ENCODE measurements around the gene CREB5. TPM values are rescaled to one million over a fixed set of nuclear protein-coding genes. Genes with fewer than 3 reads are reported as not detected.

The CREB5 gene
- total and polyA plus RNA-seq, 2 of the 8 experiments (the other 6 are each of a cell fraction or from before 2014, with no cell fraction given): 2.4 to 2.7 TPM

GRCh38 chr7:28458732-28459131 is 46.4 kb downstream of the CREB5 start:
- H3K4me1 ChIP-seq (replicated peaks in 1 of 4; ENCODE audit: control insufficient read depth in 3 of 4, insufficient read depth in 4 of 4, low read length in 3 of 4): peaks cover 0 to 6% (median under 1%) of the 10 kb centered on the region in 4 experiments; a peak in 3 of 7 replicates
- no peak overlapping the region for H3K27ac ChIP-seq (ENCODE audit: low read depth, low read length)
- no peak overlapping the region for H2AK5ac ChIP-seq (ENCODE audit: low read depth, low read length)
- no peak for FAIRE-seq
- H3K56ac ChIP-seq (replicated peaks; ENCODE audit: insufficient read length, low read depth, low read length): no peak overlapping the region
- H3K36me3 ChIP-seq (ENCODE audit: control insufficient read depth in 2 of 4, insufficient read depth in 4 of 4, low read length in 3 of 4): no peaks in the 10 kb centered on the region
- H4K8ac ChIP-seq (ENCODE audit: extremely low read depth, insufficient read depth, low read length): no peak overlapping the region
- H3K4me2 ChIP-seq (ENCODE audit: insufficient read depth in 1 of 2, low read depth in 2 of 2, low read length in 2 of 2): no peak overlapping the region
- H3K23me2 ChIP-seq (ENCODE audit: low read depth, low read length): no peaks in the 10 kb centered on the region
- no peak overlapping the region for H3K18ac ChIP-seq (ENCODE audit: extremely low read depth, low read length)
- H2BK5ac ChIP-seq (ENCODE audit: low read depth, low read length): no peak overlapping the region
- H4K20me1 ChIP-seq (replicated peaks in 1 of 2; ENCODE audit: control insufficient read depth in 1 of 2, insufficient read depth in 2 of 2, low read length in 2 of 2): no peaks in the 10 kb centered on the region
- 0 out of 2 replicates have a peak overlapping the region, but pooled peaks have one; percentile 12 for H2BK12ac ChIP-seq (ENCODE audit: low read depth, low read length)
- H3K4me3 ChIP-seq (ENCODE audit: extremely low read depth in 1 of 4, insufficient read depth in 2 of 4, low read depth in 3 of 4, low read length in 4 of 4): no peak overlapping the region
- H3K4ac ChIP-seq (replicated peaks; ENCODE audit: insufficient read length, low read depth, low read length): no peak overlapping the region
- H3K23ac ChIP-seq (ENCODE audit: insufficient read length): no peak overlapping the region
- H2BK120ac ChIP-seq (replicated peaks; ENCODE audit: low read depth, low read length): no peak overlapping the region
- H4K91ac ChIP-seq (replicated peaks; ENCODE audit: insufficient read length, low read length): no peak overlapping the region
- TF ChIP-seq EP300 (IDR thresholded peaks at IDR 0.05; ENCODE audit: borderline replicate concordance in 1 of 2, low read depth in 2 of 2, low read length in 2 of 2) (no peak), CTCF (IDR thresholded peaks at IDR 0.05; ENCODE audit: control extremely low read depth in 1 of 3, insufficient read depth in 1 of 3, low read depth in 1 of 3, low read length in 3 of 3) (peak in 1 of 3 experiments; percentile 30; a peak in 2 of 4 replicates), RAD21 (IDR thresholded peaks at IDR 0.05 in 1 of 2, conservative IDR thresholded peaks at IDR 0.05 in 1 of 2; ENCODE audit: low read depth in 2 of 2, low read length in 2 of 2) (peak; percentile 15 to 33; a peak in 3 of 4 replicates)
- H2BK15ac ChIP-seq (ENCODE audit: low read length): no peak overlapping the region
- no peak overlapping the region for H3K9ac ChIP-seq (replicated peaks in 1 of 4; ENCODE audit: extremely low read depth in 1 of 4, low read depth in 3 of 4, low read length in 3 of 4)
- DNase-seq (ENCODE audit: low read depth in 1 of 2, low spot score in 2 of 2): no peak
- no peaks in the 10 kb centered on the region for H3K27me3 ChIP-seq (replicated peaks in 1 of 4; ENCODE audit: control insufficient read depth in 3 of 4, extremely low read depth in 1 of 4, insufficient read depth in 3 of 4, low read length in 3 of 4)
- WGBS, 2 experiments (ENCODE audit: extremely low coverage in 1 of 2, insufficient coverage in 1 of 2, insufficient read length in 1 of 2, insufficient replicate concordance in 2 of 2, low coverage in 1 of 2, low lambda C conversion rate in 2 of 2, missing lambda C conversion rate in 1 of 2): 74% methylated on average over 8 of the region's 8 CpGs; no CpG with 5 or more reads in 1 of the 2 experiments
- no peak overlapping the region for H2BK20ac ChIP-seq (ENCODE audit: low read length)
- ChIA-PET POLR2A (ENCODE audit: partially characterized antibody) (no interaction called here), CTCF (ENCODE audit: partially characterized antibody) (interaction anchor here (1.0 to 1.5 kb wide), 2 partner anchors 23 to 78 kb away, joined by 3 to 4 read pairs; no protein-coding TSS in a partner anchor)
- no peak overlapping the region for H2AFZ ChIP-seq (ENCODE audit: low read length)
- H3K14ac ChIP-seq (ENCODE audit: insufficient read length): no peak overlapping the region
- no peak overlapping the region for H4K5ac ChIP-seq (ENCODE audit: insufficient read length, low read depth, low read length)
- H3K9me3 ChIP-seq (ENCODE audit: insufficient read depth in 2 of 2, low read depth in 1 of 2, low read length in 1 of 2): no peaks in the 10 kb centered on the region
- no peaks in the 10 kb centered on the region for H3K79me2 ChIP-seq (ENCODE audit: control insufficient read depth in 1 of 2, insufficient read depth in 2 of 2, low read length in 2 of 2)
- no peaks in the 10 kb centered on the region for H3K79me1 ChIP-seq (ENCODE audit: low read depth, low read length)
